ENCODE results near the gene DOC2B. TPM values are rescaled to one million over a fixed set of nuclear protein-coding genes. Genes with fewer than 3 reads are reported as not detected.
A peak's percentile ranks its signal among the peaks of the same experiment; 100 is the strongest.

DOC2B gene
- total and polyA plus RNA-seq, 2 of the 13 experiments (the other 11 are each of a cell fraction or from before 2014, with no cell fraction given) = 0.09 to 0.22 TPM

- TF ChIP-seq ATRX (CRISPR knock-in tag; IDR thresholded peaks at IDR 0.05; ENCODE audit: borderline replicate concordance) (no peak), ZNF335 (CRISPR knock-in tag; IDR thresholded peaks at IDR 0.05) (no peak), NCOA2 (CRISPR knock-in tag; IDR thresholded peaks at IDR 0.05) (peak; percentile 15; the same call in 1 of the 2 replicates), ZNF782 (CRISPR knock-in tag; IDR thresholded peaks at IDR 0.05; ENCODE audit: borderline replicate concordance) (no peak), HNRNPLL (IDR thresholded peaks at IDR 0.05; ENCODE audit: low read depth, low read length, poor library complexity, severe bottlenecking) (no peak), PAXIP1 (CRISPR knock-in tag; conservative IDR thresholded peaks at IDR 0.05) (peak; percentile 70), NR2C2 (CRISPR knock-in tag; IDR thresholded peaks at IDR 0.05; ENCODE audit: borderline replicate concordance) (peak; percentile 40; the same call in 1 of the 2 replicates), ZNF30 (CRISPR knock-in tag; IDR thresholded peaks at IDR 0.05) (no peak), KLF16 (CRISPR knock-in tag; IDR thresholded peaks at IDR 0.05) (no peak), KMT2B (CRISPR knock-in tag; IDR thresholded peaks at IDR 0.05) (no peak), HDAC1 (CRISPR knock-in tag; IDR thresholded peaks at IDR 0.05) (0 out of 2 replicates have a peak, but pooled peaks have one; percentile 24), ZNF781 (CRISPR knock-in tag; IDR thresholded peaks at IDR 0.05; ENCODE audit: borderline replicate concordance, not compliant biosample characterization) (no peak), ZNF615 (CRISPR knock-in tag; IDR thresholded peaks at IDR 0.05; ENCODE audit: borderline replicate concordance) (no peak), RBFOX2 (IDR thresholded peaks at IDR 0.05; ENCODE audit: low read depth, low read length) (no peak), PHF20 (CRISPR knock-in tag; IDR thresholded peaks at IDR 0.05) (no peak), CBX2 (IDR thresholded peaks at IDR 0.05; ENCODE audit: low read depth, low read length) (no peak), CBX2 (CRISPR knock-in tag; IDR thresholded peaks at IDR 0.05; ENCODE audit: low read depth) (no peak), SYNCRIP (IDR thresholded peaks at IDR 0.05; ENCODE audit: insufficient read depth, low read depth, low read length) (no peak), FOXO1 (CRISPR knock-in tag; IDR thresholded peaks at IDR 0.05) (0 out of 2 replicates have a peak, but pooled peaks have one; percentile 44), ZNF530 (CRISPR knock-in tag; IDR thresholded peaks at IDR 0.05; ENCODE audit: low read depth) (no peak), LCORL (IDR thresholded peaks at IDR 0.05) (no peak), LCORL (CRISPR knock-in tag; IDR thresholded peaks at IDR 0.05) (peak; percentile 47; the same call in 1 of the 2 replicates), SMARCE1 (IDR thresholded peaks at IDR 0.05; ENCODE audit: borderline replicate concordance) (no peak), ZNF691 (CRISPR knock-in tag; IDR thresholded peaks at IDR 0.05; ENCODE audit: borderline replicate concordance, low read depth) (no peak), ZNF44 (CRISPR knock-in tag; IDR thresholded peaks at IDR 0.05) (no peak), EEA1 (CRISPR knock-in tag; IDR thresholded peaks at IDR 0.05; ENCODE audit: borderline replicate concordance) (no peak)
- TF ChIP-seq, protein P1, sequence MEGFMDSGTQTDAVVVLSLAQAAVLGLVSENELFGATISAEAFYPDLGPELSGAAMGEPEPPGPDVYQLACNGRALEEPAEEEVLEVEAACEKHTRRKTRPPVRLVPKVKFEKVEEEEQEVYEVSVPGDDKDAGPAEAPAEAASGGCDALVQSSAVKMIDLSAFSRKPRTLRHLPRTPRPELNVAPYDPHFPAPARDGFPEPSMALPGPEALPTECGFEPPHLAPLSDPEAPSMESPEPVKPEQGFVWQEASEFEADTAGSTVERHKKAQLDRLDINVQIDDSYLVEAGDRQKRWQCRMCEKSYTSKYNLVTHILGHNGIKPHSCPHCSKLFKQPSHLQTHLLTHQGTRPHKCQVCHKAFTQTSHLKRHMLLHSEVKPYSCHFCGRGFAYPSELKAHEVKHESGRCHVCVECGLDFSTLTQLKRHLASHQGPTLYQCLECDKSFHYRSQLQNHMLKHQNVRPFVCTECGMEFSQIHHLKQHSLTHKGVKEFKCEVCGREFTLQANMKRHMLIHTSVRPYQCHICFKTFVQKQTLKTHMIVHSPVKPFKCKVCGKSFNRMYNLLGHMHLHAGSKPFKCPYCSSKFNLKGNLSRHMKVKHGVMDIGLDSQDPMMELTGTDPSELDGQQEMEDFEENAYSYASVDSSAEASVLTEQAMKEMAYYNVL (CRISPR knock-in tag; IDR thresholded peaks at IDR 0.05; ENCODE audit: borderline replicate concordance) = peak; percentile 77; the same call in 1 of the 2 replicates
Observed at GRCh38 chr17:151004-151403, 30.4 kb downstream of the DOC2B start (continued).

Data from HepG2 (cell line).